ENCODE data around the gene ENPP6.

DNA sequence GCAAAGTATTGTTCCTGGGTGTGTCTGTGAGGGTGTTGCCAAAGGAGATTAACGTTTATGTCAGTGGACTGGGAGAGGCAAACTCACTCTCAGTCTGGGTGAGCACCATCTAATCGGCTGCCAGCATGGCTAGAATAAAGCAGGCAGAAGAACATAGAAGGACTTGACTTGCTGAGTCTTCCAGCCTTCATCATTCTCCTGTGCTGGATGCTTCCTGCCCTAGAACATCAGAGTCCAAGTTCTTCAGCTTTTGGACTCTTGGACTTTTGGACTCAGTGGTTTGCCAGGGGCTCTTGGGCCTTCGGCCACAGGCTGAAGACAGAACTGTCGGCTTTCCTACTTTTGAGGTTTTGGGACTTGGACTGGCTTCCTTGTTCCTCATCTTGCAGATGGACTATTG lies 15.3 kb upstream of the ENPP6 start:
- TF ChIP-seq, protein P1, sequence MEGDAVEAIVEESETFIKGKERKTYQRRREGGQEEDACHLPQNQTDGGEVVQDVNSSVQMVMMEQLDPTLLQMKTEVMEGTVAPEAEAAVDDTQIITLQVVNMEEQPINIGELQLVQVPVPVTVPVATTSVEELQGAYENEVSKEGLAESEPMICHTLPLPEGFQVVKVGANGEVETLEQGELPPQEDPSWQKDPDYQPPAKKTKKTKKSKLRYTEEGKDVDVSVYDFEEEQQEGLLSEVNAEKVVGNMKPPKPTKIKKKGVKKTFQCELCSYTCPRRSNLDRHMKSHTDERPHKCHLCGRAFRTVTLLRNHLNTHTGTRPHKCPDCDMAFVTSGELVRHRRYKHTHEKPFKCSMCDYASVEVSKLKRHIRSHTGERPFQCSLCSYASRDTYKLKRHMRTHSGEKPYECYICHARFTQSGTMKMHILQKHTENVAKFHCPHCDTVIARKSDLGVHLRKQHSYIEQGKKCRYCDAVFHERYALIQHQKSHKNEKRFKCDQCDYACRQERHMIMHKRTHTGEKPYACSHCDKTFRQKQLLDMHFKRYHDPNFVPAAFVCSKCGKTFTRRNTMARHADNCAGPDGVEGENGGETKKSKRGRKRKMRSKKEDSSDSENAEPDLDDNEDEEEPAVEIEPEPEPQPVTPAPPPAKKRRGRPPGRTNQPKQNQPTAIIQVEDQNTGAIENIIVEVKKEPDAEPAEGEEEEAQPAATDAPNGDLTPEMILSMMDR (conservative IDR thresholded peaks at IDR 0.05; ENCODE audit: low read depth, low read length), result no peak
- no peak for TF ChIP-seq EZH2 (IDR thresholded peaks at IDR 0.05; ENCODE audit: low read length, unreplicated experiment)

All from PC-3 (cell line).